ENCODE measurements around the gene EFR3B.

Gene EFR3B

DNA sequence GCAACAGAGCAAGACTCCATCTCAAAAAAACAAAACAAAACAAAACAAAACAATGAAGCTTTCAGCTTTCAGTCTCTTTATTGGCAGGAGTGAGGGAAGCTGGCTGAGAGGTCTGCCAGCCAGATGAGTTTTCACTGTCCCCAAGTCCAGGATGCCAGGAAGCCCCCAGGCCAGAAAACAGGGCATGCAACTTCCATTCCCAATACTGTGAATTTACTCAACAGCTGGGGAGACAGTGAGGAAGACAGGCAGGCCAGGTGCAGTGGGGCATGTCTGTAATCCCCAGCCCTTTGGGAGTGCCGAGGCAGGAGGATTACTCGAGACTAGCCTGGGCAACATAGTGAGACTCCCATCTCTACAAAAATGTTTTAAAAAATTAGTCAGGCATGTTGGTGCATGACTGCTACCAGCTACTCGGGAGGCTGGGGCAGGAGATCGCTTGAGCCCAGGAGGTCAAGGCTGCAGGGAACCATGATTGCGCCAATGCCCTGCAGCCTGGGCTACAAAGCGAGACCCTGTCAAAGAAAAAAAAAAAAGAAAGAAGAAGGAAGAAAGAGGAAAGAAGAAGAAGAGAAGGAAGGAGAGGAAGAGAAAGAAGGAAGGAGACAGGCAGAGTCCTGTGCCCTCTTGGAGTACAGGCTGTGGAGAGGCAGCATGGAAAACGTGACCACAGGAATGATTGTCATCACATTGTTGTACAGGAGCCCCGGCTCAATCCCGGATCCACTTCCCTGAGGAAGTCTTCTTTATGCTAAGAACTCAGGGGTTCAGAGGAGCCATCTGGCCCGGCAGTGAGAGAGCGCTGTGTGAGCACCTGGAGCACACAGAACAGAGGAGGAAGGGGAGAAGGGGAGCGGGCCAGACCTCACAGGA lies 155.7 kb downstream of the EFR3B start:
- DNase-seq, result no peak

DNA sequence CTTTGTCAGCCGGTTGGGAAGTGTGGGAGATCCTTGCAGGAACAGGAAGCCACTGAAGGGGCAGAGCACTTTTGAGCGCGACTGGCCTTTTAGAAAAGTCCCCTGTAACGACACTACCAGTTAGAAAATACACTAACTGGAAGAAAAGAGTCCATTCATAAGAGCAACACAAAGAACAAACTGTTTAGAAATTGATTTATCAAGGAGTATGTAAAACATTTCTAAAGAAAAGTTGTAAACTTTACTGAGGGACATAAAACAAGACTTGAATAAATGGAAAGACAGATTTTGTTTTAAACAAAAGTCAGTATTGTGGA lies 156.3 kb downstream of the EFR3B start:
- DNase-seq, result no peak

DNA sequence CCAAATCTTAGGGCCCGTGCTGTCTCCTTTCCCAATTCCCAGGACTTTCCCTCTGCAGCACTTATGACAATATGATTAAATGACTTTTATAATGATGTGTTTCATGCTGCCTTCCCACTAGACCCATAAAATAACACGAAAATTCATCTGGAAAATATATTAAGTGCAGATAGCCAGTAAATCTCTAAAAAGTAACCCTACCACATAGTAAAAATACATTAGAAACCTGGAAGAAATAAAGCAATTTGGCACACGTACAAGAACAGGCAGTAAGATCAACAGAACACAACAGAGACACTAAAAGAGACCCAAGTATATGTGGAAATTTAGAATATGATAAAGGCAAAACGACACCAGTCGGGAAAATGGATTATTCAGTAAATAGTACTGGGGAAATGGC lies 156.7 kb downstream of the EFR3B start:
- no peak for DNase-seq

DNA sequence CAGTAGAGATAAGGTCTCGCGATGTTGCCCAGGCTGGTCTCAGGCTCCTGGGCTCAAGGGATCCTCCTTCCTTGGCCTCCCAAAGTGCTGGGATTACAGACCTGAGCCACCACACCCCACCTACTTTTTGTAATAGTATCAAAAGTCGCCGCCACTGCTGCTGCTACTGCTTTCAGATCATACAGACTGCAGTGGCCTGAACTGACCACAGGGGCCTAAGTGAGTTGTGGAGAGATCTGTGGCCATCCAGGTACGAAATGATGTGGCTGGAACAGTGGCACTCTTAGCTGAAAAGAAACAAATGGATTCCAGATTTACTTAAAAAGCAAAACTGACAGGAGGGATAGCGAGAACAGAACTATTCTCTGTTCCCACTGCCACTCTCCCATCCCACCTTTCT lies 159.4 kb downstream of the EFR3B start:
- no peak for DNase-seq

DNA sequence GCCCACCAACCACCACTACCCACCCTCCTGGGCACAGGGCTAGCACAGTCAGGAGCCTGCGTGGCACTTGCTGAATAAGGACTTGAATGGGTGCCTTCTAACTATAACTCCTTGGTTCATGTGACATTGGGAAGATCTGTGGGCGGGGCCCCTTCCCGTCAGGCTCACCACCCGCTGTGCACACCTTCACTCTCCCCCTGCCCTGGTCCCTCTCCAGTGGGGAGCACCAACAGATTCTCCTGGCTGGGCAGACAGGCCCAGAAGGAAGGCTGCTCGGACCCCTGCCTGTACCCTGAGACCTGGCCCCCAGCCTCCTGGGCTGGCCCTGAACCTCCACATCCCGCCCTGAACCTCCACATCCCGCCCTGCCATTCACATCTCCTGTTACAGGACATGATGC lies 159.9 kb downstream of the EFR3B start:
- no peak for DNase-seq

DNA sequence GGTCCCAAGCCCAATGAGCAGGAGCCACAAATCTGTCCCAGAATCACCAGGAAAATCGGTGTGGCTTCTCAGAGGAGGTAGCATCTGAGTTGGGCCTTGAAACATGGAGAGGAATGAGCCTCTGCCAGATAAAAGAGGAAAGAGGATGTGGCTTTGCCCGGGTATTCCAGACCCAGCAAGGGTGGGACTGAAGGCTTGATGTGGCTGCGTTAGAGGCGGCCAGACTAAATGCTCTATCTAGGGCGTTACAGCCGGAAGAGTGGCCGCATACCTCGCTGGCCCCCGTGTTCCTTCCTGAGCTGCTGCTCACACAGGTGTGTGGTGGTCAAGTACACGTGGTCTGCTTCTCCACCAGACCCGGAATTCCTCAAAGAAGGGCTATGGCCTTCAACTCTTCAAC lies 160.4 kb downstream of the EFR3B start:
- no peak for DNase-seq

DNA sequence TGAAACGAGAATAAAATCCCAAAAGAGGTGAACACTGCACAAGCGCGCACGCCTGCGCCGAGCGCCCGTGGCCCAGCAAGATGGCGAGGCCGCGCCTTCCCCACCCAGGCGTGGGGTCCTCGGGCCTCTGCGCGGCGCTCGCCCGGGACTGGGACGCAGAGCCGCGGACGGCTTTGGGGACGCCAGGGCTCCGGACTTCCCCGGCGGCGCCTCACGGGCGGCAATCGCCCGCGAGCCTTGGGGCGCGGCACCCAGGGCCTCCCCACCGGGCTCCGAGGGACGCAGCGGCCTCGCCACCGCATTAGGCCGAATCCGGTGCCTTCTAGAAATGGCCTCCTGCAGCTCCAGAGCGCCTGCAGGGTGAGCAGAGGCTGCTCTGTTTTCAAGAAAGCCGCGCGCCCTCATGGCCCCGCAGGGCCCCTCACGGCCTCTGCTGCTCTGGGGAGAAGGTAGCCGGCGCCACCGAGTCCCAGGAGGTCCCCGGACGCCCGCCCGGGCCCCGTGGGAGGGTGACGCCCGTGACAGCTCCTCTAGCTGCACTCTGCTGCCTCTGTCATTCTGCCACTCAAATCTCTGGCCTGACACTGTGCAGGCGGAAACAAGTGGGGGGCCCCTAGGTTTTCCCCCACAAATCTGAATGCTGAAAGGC lies 162.4 kb downstream of the EFR3B start:
- DNase-seq, result no peak

DNA sequence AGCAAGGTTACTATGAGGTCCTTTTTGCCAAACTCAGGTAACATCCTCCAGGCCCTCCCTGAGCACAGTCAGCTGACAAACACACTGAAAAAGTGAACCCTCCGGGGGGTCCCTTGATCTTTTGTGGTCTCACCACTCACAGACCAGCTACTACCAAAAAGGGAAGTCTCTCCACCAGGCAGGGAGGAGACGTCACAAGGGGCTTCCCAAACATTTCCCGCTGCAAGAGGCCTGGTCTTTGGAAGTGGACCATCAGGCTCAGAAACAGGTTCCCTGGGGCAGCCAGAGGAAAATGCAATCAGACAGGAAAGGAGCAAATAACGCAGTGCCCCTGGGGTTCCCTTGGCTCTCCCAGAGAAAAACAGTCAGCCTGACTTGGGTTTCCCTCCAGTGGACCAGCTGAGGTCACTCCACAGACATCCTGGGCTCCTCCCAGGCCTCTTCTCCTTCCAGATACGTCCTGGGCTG lies 165.2 kb downstream of the EFR3B start:
- DNase-seq, result no peak
